GM18520 (cell line): ENCODE results near the gene ATL2.
"Not testable (repeated sequence)": the region's sequence is repeated elsewhere in the genome, so short reads cannot be mapped to it uniquely, and the experiment has no call there.

ENCODE experiments used
- ATAC-seq: cut with Tn5 transposase; IDR thresholded peaks from one replicate; pipeline ENCODE4 v1.9.1; 2021; ENCODE audit not compliant: unreplicated experiment

ATL2 gene

DNA sequence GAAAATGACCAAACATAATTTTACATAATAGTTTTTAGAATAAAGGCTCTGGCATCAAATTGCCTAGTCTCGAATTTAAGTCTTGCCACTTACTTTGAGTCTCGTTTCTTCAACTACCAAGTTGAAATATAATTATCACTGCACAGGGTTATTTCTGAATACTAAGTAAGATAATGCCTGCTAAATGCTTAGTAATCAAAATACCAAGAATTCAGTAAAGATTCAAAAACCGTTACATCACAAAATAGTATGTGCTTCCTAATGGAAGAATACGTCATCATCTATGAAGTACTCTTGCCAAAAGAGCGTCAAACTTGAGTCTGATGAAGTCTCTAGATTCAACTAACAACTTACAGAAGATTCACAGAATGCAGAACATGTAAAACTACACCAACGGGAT is 40.5 kb downstream of the ATL2 start:
- ATAC-seq = no peak

DNA sequence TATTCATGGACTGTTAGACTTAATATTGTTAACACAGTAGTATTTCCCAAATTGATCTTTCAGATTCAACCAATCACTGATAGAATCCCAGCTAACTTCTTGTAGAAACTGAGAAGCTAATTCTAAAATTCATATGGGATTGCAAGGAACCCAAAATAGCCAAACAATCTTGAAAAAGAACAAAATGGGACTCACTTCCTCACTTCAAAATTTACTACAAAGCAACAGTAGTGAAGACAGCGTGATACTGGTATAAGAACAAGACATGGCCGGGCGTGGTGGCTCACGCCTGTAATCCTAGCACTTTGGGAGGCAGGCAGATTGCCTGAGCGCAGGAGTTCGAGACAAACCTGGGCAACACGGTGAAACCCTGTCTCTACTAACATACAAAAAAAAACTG is 46.3 kb downstream of the ATL2 start:
- no peak for ATAC-seq

DNA sequence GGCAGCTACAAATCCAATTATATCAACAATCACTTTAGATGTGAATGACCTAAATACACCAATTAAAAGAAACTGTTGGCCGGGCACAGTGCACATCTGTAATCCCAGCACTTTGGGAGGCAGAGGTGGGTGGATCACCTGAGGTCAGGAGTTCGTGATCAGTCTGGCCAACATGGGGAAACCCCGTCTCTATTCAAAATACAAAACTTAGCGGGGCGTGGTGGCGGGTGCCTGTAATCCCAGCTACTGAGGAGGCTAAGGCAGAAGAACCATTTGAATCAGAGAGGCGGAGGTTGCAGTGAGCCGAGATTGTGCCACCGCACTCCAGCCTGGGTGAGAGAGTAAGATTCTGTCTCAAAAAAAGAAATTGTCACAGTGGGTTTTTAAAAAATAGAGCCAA is 49.5 kb downstream of the ATL2 start:
- ATAC-seq = no peak

DNA sequence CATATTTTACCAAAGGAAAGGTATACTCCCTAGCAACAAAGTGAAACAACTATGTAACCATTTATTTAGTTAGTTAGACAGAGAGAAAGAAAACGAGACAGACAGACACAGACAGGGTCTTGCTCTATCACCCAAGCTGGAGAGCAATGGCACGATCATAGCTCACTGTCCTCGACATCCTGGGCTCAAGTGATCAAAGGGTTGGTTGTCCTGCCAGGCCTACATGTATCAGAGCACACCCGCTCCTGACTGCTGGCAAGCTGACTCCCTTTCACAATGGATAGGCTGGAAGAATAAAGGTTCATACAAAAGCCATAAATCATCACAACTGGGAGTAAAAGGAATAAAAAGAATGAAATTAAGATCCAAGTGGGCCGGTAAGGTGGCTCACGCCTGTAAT is 53.5 kb downstream of the ATL2 start:
- ATAC-seq = no peak

DNA sequence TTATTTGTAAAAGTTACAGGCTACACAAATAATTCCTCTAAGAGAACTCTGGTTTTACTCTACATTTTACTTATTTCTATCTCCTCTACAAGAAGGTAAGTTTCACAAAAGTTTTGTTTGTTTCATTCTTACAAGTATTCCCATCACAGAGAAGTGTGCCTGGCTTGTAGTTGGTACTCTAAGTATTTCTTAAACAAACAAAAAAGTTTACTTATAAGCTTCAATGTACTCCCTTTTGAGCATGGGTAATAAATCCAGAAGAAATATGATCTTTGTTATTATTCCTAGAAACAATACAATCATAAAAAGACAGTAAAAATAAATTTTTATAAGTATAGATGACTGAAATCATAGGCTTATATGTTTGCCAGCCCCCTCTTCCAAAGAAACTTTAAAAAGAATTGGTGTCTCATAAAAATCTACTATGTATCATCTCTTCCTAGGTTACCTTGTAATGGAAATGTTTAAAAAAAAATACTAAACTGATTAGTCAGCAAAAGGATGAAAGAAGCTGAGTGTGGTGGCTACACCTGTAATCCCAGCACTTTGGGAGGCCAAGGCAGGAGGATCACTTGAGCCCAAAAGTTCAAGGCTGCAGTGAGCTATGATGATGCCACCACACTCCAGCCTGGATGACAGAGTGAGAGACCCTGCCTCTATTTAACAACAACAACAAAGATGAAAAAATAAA is 54.7 kb downstream of the ATL2 start:
- no peak for ATAC-seq

DNA sequence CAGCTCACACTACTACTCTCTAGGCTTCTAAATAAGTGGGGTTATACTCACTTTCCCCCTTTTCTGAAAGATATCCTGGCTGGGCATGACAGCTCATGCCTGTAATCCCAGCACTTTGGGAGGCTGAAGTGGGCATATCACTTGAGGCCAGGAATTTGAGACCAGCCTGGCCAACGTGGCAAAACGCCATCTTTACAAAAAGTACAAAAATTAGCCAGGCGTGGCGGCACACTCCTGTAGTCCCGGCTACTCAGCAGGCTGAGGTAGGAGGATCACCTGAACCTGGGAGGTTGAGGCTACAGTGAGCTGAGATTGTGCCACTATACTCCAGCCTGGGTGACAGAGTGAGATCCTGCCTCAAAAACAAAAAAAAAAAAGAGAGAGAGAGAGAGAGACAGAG is 57.8 kb downstream of the ATL2 start:
- ATAC-seq = not testable (repeated sequence)

DNA sequence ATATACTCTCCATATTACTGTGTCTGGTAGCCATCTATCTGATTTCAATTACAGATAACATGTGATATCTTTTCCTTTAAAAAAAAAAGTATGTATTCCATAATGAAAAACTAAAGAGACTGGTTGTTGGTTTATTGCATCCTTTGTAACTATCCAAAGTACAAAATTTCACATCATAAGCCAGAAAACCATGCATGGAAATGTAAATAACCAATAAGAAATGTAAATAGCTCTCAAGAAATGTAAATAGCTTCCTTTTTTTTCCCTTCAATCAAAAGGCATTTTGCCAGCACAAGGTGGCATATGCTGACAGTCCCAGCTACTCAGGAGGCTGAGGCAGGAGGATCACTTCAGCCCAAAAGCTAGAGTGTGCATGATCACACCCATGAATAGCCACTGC is 59.3 kb downstream of the ATL2 start:
- no peak for ATAC-seq

DNA sequence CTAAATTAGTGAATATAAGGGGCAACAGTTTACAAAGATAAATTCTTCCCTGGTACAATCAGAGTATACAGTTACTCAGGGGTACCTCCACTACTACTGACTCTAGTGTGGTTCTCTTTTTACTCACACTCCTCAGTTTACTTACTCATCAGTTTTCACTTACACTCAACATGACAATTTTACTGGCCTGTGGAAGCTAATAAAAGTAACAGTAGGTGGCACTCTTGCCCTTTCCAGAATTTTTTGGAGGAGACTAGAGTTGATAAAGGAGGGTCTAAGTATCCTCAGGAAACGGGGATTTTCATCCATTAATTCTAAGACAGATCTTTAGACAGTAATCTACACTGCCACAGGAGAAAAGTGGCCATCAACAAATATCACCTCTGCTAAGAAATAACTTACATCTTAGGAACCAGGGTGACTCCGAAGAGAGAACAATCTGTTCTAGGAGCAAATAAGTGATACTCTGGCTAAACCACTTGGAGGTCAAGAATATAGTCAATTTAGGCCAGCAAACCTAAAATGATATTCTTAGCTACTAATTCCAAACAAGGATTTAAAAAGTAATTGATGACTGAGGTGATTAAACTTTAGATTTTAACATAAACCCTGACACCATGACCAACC is 61.3 kb downstream of the ATL2 start:
- ATAC-seq = no peak

- ATAC-seq = no peak
These were observed 68.3 kb downstream of the ATL2 start for GRCh38 chr2:38308821-38309220.

GRCh38 chr2:38301969-38302702 is 74.9 kb downstream of the ATL2 start:
- ATAC-seq = no peak

- no peak for ATAC-seq
These were observed 75.6 kb downstream of the ATL2 start for GRCh38 chr2:38301340-38301968.

DNA sequence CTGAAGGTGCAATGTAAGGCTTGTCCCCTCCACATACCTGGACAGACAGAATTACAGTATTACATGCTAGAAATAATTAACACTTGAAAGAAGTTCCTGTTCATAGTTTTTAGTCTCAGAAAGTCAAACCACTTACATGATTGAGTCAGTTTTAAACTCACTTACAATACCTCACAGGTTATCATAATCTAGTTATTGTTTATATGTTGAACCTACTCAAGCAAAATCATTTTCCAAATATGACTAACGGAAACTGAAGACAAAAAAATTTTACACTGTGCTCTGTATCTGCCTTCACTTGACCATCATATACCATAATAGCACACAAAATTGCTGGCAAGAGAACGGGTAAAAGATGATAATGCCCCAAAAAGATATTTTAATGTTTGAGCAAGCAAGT is 78.5 kb downstream of the ATL2 start:
- no peak for ATAC-seq

DNA sequence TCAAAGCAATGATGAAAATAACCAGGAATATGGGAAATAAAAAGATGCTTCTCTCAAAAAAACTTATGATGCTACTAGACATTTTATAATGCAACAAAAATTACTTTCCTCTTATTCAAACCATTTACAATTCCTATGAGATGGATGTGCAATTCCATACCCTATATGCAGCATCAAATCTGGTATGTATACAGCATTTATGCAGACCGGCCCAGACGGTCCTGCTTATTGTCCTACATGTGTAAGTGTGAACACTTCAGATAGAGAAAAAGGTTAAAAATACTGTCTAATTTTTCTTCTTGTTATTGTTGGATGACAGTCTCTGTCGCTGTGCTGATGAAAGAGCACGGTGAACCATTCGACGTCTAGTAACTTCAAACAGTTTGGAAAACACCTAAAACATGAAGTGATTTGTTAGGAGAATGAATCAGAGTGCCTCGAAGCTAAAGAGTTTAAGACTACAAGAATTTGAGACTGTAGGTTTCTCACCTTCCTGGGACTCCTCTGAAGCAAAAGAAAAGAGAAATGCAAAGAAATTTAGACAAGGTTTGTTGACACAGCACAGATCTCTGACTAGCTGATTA is 80.8 kb downstream of the ATL2 start:
- ATAC-seq = no peak

DNA sequence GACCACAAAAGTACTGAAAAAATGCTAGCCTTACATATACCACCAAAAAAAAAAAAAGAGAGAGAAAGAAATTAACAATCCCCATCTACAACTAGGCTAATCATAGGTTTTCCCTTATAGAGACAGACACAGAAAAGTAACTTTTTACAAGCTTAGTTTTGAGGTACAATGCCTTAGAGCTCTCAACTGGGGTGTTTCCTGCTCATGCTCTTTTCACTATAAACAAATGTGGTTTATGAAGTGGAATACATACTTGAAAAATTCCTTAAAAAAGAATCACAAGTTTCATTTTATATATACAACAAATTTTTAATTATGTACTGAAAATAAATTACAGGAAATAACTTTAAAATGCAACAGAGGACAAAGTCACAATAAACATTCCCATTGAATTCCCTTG is 82.5 kb downstream of the ATL2 start:
- ATAC-seq = no peak

GRCh38 chr2:38293152-38293865 is 83.8 kb downstream of the ATL2 start:
- no peak for ATAC-seq

- ATAC-seq = no peak
These were observed 86.7 kb downstream of the ATL2 start for GRCh38 chr2:38290332-38290731.

GRCh38 chr2:38284971-38285370 is 92.1 kb downstream of the ATL2 start:
- ATAC-seq = no peak

- ATAC-seq = no peak
These were observed 95.9 kb downstream of the ATL2 start for GRCh38 chr2:38281095-38281742.

- no peak for ATAC-seq
These were observed 97.9 kb downstream of the ATL2 start for GRCh38 chr2:38279201-38279600.

- not testable (repeated sequence) for ATAC-seq
These were observed 99.0 kb downstream of the ATL2 start for GRCh38 chr2:38278117-38278438.
